Liver (tissue), 3 donors: Measurements from ENCODE around the gene CAMSAP1.

Experiments
- SP1 ChIP-seq: IDR thresholded peaks from 2 replicates; pipeline ENCODE4 v1.6.1; 2018; ENCODE audit warnings: antibody characterized with exemption, mild to moderate bottlenecking
- TAF1 ChIP-seq: conservative IDR thresholded peaks from 2 replicates; pipeline ENCODE4 v1.6.1; 2016; ENCODE audit warnings: antibody characterized with exemption, mild to moderate bottlenecking
- TF ChIP-seq, protein P1 (sequence below): IDR thresholded peaks from 2 replicates; pipeline ENCODE4 v1.6.1; 2016; ENCODE audit warnings: antibody characterized with exemption, mild to moderate bottlenecking
- TF ChIP-seq, protein P2 (sequence below): fragments of 150-350 bp; IDR thresholded peaks from 2 replicates; pipeline ENCODE4 v1.5.1; 2017; ENCODE audit warnings: improper control_type of control experiment, low read depth, low read length; ENCODE audit not compliant: missing input control
- TF ChIP-seq, protein P3 (sequence below): IDR thresholded peaks from 2 replicates; pipeline ENCODE4 v1.6.1; 2016; ENCODE audit warnings: antibody characterized with exemption
- TF ChIP-seq, protein P4 (sequence below): IDR thresholded peaks from 2 replicates; pipeline ENCODE4 v1.6.1; 2016; ENCODE audit warnings: antibody characterized with exemption
- donor health status: healthy.
- donor health status: healthy.

DNA sequence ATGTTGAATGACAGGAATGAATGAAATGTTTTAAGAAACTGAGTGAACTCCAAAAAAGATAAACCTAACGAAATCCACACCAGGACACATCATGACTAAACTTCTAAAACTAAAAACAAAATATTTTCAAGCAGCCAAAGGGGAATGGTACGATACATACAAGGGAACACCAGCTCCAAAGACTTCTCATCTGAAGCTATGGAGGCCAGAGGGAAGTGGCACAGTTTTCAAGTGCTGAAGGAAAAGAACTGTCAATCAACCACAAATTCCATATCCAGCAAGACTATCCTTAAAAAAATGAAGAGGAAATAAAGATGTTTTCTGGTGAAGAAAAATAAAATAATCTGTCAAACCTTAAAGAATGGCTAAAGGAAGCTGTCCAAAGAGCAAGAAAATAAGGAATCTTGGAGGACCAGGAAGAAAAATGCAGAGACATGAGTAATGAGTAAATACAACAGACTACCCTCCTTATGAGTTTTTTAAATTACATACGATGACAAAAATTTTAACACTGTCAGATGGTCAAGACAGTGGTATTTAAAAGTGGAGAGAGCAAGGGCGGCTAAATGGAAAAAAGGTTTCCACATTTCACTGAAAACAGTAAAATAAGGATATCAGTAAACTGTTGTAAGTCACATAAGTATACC lies 12.0 kb downstream of the CAMSAP1 start:
- TF ChIP-seq, protein P1, sequence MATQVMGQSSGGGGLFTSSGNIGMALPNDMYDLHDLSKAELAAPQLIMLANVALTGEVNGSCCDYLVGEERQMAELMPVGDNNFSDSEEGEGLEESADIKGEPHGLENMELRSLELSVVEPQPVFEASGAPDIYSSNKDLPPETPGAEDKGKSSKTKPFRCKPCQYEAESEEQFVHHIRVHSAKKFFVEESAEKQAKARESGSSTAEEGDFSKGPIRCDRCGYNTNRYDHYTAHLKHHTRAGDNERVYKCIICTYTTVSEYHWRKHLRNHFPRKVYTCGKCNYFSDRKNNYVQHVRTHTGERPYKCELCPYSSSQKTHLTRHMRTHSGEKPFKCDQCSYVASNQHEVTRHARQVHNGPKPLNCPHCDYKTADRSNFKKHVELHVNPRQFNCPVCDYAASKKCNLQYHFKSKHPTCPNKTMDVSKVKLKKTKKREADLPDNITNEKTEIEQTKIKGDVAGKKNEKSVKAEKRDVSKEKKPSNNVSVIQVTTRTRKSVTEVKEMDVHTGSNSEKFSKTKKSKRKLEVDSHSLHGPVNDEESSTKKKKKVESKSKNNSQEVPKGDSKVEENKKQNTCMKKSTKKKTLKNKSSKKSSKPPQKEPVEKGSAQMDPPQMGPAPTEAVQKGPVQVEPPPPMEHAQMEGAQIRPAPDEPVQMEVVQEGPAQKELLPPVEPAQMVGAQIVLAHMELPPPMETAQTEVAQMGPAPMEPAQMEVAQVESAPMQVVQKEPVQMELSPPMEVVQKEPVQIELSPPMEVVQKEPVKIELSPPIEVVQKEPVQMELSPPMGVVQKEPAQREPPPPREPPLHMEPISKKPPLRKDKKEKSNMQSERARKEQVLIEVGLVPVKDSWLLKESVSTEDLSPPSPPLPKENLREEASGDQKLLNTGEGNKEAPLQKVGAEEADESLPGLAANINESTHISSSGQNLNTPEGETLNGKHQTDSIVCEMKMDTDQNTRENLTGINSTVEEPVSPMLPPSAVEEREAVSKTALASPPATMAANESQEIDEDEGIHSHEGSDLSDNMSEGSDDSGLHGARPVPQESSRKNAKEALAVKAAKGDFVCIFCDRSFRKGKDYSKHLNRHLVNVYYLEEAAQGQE = no peak
- TF ChIP-seq, protein P2, sequence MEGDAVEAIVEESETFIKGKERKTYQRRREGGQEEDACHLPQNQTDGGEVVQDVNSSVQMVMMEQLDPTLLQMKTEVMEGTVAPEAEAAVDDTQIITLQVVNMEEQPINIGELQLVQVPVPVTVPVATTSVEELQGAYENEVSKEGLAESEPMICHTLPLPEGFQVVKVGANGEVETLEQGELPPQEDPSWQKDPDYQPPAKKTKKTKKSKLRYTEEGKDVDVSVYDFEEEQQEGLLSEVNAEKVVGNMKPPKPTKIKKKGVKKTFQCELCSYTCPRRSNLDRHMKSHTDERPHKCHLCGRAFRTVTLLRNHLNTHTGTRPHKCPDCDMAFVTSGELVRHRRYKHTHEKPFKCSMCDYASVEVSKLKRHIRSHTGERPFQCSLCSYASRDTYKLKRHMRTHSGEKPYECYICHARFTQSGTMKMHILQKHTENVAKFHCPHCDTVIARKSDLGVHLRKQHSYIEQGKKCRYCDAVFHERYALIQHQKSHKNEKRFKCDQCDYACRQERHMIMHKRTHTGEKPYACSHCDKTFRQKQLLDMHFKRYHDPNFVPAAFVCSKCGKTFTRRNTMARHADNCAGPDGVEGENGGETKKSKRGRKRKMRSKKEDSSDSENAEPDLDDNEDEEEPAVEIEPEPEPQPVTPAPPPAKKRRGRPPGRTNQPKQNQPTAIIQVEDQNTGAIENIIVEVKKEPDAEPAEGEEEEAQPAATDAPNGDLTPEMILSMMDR = no peak
- no peak for TF ChIP-seq SP1
- no peak for TF ChIP-seq TAF1
- TF ChIP-seq, protein P3, sequence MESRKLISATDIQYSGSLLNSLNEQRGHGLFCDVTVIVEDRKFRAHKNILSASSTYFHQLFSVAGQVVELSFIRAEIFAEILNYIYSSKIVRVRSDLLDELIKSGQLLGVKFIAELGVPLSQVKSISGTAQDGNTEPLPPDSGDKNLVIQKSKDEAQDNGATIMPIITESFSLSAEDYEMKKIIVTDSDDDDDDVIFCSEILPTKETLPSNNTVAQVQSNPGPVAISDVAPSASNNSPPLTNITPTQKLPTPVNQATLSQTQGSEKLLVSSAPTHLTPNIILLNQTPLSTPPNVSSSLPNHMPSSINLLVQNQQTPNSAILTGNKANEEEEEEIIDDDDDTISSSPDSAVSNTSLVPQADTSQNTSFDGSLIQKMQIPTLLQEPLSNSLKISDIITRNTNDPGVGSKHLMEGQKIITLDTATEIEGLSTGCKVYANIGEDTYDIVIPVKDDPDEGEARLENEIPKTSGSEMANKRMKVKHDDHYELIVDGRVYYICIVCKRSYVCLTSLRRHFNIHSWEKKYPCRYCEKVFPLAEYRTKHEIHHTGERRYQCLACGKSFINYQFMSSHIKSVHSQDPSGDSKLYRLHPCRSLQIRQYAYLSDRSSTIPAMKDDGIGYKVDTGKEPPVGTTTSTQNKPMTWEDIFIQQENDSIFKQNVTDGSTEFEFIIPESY = no peak
- TF ChIP-seq, protein P4, sequence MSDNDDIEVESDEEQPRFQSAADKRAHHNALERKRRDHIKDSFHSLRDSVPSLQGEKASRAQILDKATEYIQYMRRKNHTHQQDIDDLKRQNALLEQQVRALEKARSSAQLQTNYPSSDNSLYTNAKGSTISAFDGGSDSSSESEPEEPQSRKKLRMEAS = no peak
